WTC11 (cell line): ENCODE measurements around the gene CTAG1B. TPM values are rescaled to one million over a fixed set of nuclear protein-coding genes. Genes with fewer than 3 reads are reported as not detected.
"Not testable (repeated sequence)": the region's sequence is repeated elsewhere in the genome, so short reads cannot be mapped to it uniquely, and the experiment has no call there.

Experiments
- ATAC-seq: fragments of 200-7000 bp; cut with Tn5 transposase; 2 replicates; pipeline ENCODE4 v1.10.0; 2021; ENCODE audit warnings: mild to moderate bottlenecking, moderate library complexity
- CTCF ChIA-PET: fragments of 300-600 bp; sonication (Branson Sonifier 250); formaldehyde crosslinking; loops from one replicate; lab custom pipeline; 2021; ENCODE audit warnings: antibody characterized with exemption; lab: Charles Lee
- POLR2A ChIA-PET: fragments of 350-600 bp; sonication (Branson Sonifier 250); formaldehyde crosslinking; loops from one replicate; lab custom pipeline; 2021; ENCODE audit warnings: antibody characterized with exemption; lab: Charles Lee
- DNase-seq: peaks from one replicate; pipeline ENCODE4 v3.0.0; 2021; ENCODE audit warnings: low spot score
- H3K27ac Mint-ChIP-seq: 2 replicates; pipeline ENCODE4 v1.8.0; 2021; ENCODE audit warnings: mixed read lengths
- H3K27me3 Mint-ChIP-seq: 2 replicates; pipeline ENCODE4 v1.8.0; 2021; ENCODE audit warnings: low read depth, mild to moderate bottlenecking, moderate library complexity, mixed read lengths
- H3K36me3 Mint-ChIP-seq: 2 replicates; pipeline ENCODE4 v1.8.0; 2021; ENCODE audit warnings: mixed read lengths
- H3K4me1 Mint-ChIP-seq: 2 replicates; pipeline ENCODE4 v1.8.0; 2022; ENCODE audit warnings: mixed read lengths
- H3K4me3 Mint-ChIP-seq: 2 replicates; pipeline ENCODE4 v1.8.0; 2021; ENCODE audit warnings: mild to moderate bottlenecking, moderate library complexity, mixed read lengths
- H3K9me3 Mint-ChIP-seq: 2 replicates; pipeline ENCODE4 v1.8.0; 2021; ENCODE audit warnings: mixed read lengths
- total RNA-seq: library from RNA; stranded (reverse); gene quantifications from 3 replicates; pipeline ENCODE4 v1.2.3, GENCODE V29; 2021

The CTAG1B gene
- total RNA-seq, 1 experiment from 2014 or later, result not detected

GRCh38 chrX:154575076-154575475 lies 44.0 kb downstream of the CTAG1B start:
- H3K27me3 Mint-ChIP-seq, H3K4me3 Mint-ChIP-seq, CTCF ChIA-PET, H3K4me1 Mint-ChIP-seq, H3K9me3 Mint-ChIP-seq, POLR2A ChIA-PET, H3K27ac Mint-ChIP-seq, DNase-seq, H3K36me3 Mint-ChIP-seq: not testable (repeated sequence)
- peak; percentile 91 for ATAC-seq

- POLR2A ChIA-PET, DNase-seq, H3K27me3 Mint-ChIP-seq, H3K36me3 Mint-ChIP-seq, H3K4me3 Mint-ChIP-seq, H3K27ac Mint-ChIP-seq, H3K4me1 Mint-ChIP-seq, H3K9me3 Mint-ChIP-seq, ATAC-seq, CTCF ChIA-PET: not testable (repeated sequence)
Observed at GRCh38 chrX:154573061-154573460, 46.0 kb downstream of the CTAG1B start.

GRCh38 chrX:154570361-154570760 lies 48.7 kb downstream of the CTAG1B start:
- H3K27ac Mint-ChIP-seq, H3K4me1 Mint-ChIP-seq, CTCF ChIA-PET, H3K9me3 Mint-ChIP-seq, POLR2A ChIA-PET, H3K4me3 Mint-ChIP-seq, DNase-seq, H3K36me3 Mint-ChIP-seq, H3K27me3 Mint-ChIP-seq: not testable (repeated sequence)
- ATAC-seq, result peak; percentile 72

Other genes with a start within 250 kb of the CTAG1B start
- 914 to 1,017 TPM (median 992 TPM) in 3 replicates for gene FLNA, start 244.6 kb downstream of the CTAG1B start, total RNA-seq
- gene EMD, start 240.0 kb downstream of the CTAG1B start, total RNA-seq, result 69.8 to 78.3 TPM (median 72.7 TPM) in 3 replicates
- gene RPL10, start 220.9 kb downstream of the CTAG1B start, total RNA-seq, result 2,241 to 2,474 TPM (median 2,438 TPM) in 3 replicates
- 16.2 to 21.6 TPM (median 21.2 TPM) in 3 replicates for gene DNASE1L1, start 210.0 kb downstream of the CTAG1B start, total RNA-seq
- gene TAFAZZIN, start 207.7 kb downstream of the CTAG1B start, total RNA-seq, result 43.5 to 48.6 TPM (median 44.5 TPM) in 3 replicates
- 43.9 to 46.0 TPM (median 44.8 TPM) in 3 replicates for gene ATP6AP1, start 190.6 kb downstream of the CTAG1B start, total RNA-seq
- 106 to 108 TPM (median 108 TPM) in 3 replicates for gene GDI1, start 182.1 kb downstream of the CTAG1B start, total RNA-seq
- gene FAM50A, start 175.1 kb downstream of the CTAG1B start, total RNA-seq, result 50.2 to 51.8 TPM (median 51.1 TPM) in 3 replicates
- 26.6 to 33.1 TPM (median 31.4 TPM) in 3 replicates for gene PLXNA3, start 161.0 kb downstream of the CTAG1B start, total RNA-seq
- 46.1 to 52.1 TPM (median 50.2 TPM) in 3 replicates for gene LAGE3, start 140.0 kb downstream of the CTAG1B start, total RNA-seq
- gene UBL4A, start 132.7 kb downstream of the CTAG1B start, total RNA-seq, result 34.0 to 34.7 TPM (median 34.1 TPM) in 3 replicates
- gene SLC10A3, start 128.7 kb downstream of the CTAG1B start, total RNA-seq, result 8.7 to 9.8 TPM (median 9.6 TPM) in 3 replicates
- gene FAM3A, start 103.0 kb downstream of the CTAG1B start, total RNA-seq, result 23.5 to 26.5 TPM (median 25.0 TPM) in 3 replicates
- 64.7 to 72.8 TPM (median 66.0 TPM) in 3 replicates for gene G6PD, start 72.4 kb downstream of the CTAG1B start, total RNA-seq
- 20.0 to 29.1 TPM (median 22.1 TPM) in 3 replicates for gene IKBKG, start 71.7 kb downstream of the CTAG1B start, total RNA-seq
- gene CTAG1A, start 34.1 kb downstream of the CTAG1B start, total RNA-seq, result not detected in 3 replicates
- gene CTAG2, start 34.3 kb upstream of the CTAG1B start, total RNA-seq, result not detected in 3 replicates
- 0.66 to 1.0 TPM (median 0.72 TPM) in 3 replicates for gene GAB3, start 131.8 kb upstream of the CTAG1B start, total RNA-seq
- gene DKC1, start 143.6 kb upstream of the CTAG1B start, total RNA-seq, result 108 to 123 TPM (median 112 TPM) in 3 replicates
- gene MPP1, start 186.2 kb upstream of the CTAG1B start, total RNA-seq, result 14.3 to 15.8 TPM (median 14.7 TPM) in 3 replicates
- not detected in 3 replicates for gene SMIM9, start 215.4 kb upstream of the CTAG1B start, total RNA-seq